Dedifferentiated amniotic fluid mesenchymal stem cell (primary cell): ENCODE measurements around the gene SH3BP4.
A peak's percentile ranks its signal among the peaks of the same experiment; 100 is the strongest.

Source experiments
- DNase-seq: peaks from one replicate; pipeline ENCODE4 v3.0.0-alpha.2; 2016; ENCODE audit errors: extremely low spot score

SH3BP4 gene

GRCh38 chr2:235087832-235088495, 136.1 kb downstream of the SH3BP4 start:
- DNase-seq: no peak

- no peak for DNase-seq
These were observed 136.7 kb downstream of the SH3BP4 start for GRCh38 chr2:235088496-235088921.

- DNase-seq: no peak
These were observed 139.6 kb downstream of the SH3BP4 start for GRCh38 chr2:235091421-235091820.

DNA sequence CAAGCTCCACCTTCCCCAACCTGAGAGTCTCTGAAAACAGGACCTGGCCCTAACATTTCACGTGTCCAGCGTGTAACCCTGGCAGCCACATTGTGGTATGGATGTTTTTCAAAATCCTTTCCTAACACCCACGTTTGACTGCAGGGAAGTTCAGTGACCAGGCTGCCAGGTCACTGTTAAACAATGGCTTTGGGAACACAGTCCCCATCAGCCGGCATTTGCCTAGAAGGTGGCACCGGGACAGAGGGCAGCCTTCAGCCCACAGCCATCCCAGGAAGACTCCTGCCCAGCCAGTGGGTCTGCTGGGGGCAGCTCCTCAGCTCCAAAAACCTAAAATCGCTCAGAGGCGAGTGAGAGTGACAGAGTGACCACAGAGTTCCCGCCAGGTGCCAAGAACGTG, 140.2 kb downstream of the SH3BP4 start:
- DNase-seq: no peak

DNA sequence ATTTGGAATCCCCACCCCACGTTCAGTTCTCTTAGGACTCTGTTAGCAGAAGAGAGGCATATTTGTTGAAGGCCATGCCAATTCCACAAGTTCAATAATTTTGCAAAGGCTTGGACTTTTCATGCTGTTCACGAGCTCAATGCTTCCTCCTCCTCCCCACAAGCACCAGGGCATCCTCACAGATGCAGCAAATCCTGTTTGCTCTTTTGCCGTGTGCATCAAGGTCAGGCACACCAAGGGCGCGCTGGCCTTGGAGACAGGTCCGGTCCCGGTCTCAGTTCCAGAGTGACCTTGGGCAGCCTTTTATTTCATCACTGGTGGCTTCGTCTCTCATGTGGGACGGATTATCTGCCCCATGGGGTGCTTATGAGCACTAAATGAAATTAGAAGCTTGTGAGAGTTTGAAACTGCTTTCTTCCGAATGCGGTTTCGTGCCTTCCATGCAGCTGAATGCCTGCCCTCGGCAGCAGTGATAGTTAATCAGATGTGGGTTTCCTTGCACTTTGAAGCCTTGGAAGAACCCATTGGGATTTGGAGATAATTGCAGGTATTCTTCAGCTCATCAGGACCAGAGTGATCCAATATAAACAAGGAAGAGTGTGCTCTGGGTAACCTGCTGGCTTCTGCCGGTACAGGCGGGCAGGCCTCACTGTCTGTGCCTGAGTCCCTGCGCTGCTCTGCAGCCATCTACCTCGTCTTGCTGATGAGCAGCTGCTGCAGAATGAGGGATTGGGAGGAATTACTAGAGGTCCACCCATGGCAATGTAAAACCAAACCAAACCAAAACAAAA, 140.8 kb downstream of the SH3BP4 start:
- no peak for DNase-seq

- DNase-seq: no peak
These were observed 142.6 kb downstream of the SH3BP4 start for GRCh38 chr2:235094457-235094856.

GRCh38 chr2:235095569-235095968, 143.8 kb downstream of the SH3BP4 start:
- DNase-seq: no peak

- no peak for DNase-seq
These were observed 144.6 kb downstream of the SH3BP4 start for GRCh38 chr2:235096447-235096846.

- DNase-seq: no peak
These were observed 145.4 kb downstream of the SH3BP4 start for GRCh38 chr2:235097196-235097595.

GRCh38 chr2:235098269-235098668, 146.5 kb downstream of the SH3BP4 start:
- no peak for DNase-seq

DNA sequence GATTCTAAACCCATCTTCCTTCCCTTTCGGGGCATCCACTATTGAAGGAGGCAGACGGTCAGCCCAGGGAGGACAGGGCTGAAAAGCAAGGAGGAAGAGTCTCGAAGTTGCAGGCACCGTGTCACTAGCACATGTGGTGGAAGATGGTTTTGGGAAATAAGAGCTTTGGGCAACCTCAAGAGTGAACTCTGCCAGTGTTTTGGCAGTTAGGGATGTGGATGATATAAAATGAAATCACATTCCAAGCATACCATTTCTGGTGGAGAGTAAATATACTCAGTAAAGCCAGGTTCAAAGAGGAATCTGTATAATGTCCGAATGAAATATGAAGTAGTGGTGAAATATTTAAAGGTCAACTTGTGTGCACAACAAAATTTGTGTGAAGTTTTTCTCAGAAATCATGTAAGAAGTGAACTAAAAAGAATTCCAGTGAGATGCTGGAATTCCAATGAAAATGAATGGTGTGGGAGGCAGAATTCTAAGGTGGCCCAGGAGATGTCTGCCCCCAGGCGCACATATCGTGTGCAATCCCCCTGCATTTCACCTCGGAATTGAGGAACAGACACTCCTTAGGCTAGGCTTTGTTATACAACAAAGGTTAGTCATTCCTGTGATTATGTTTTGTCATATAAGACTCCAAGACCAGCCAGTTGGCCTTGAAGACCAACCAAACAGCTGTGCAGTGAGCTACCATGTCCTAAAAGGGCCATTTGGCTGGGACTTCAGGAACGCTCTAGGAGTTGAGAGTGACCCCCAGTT, 147.1 kb downstream of the SH3BP4 start:
- peak; percentile 37 for DNase-seq

DNA sequence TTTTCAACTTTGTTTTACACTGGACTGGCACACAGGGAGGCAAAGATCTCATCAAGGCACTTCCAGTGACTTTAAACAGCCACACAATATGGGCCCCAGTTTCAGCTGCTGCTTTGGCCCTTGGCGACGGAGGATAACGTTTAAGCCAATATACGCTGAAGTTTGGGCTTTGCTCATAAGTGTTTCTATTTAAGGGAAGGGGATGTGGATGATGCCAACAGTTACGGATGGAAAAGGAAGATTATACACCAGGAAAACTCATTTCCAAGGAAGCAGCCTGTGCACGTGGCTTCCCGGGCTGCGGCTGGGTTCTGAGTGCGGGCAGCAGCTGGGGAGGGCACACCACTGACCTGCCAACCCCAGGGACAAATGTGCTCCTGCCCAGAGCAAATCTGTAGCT, 151.1 kb downstream of the SH3BP4 start:
- no peak for DNase-seq
